NCI-H460 (cell line): ENCODE measurements around the gene HLA-DRB5. TPM values are rescaled to one million over a fixed set of nuclear protein-coding genes. Genes with fewer than 3 reads are reported as not detected.
"Not testable (repeated sequence)": the region's sequence is repeated elsewhere in the genome, so short reads cannot be mapped to it uniquely, and the experiment has no call there.

Source experiments
- DNase-seq: peaks from one replicate; pipeline ENCODE4 v3.0.0-alpha.2; 2016; ENCODE audit warnings: low read depth; ENCODE audit errors: extremely low read depth
- small RNA-seq, 2 experiments: library from RNA; depleted of rRNA; stranded (forward); fragments of <200 nt; gene quantifications; one replicate each; pipeline ENCODE3, GENCODE V24; 2014
- total RNA-seq: library from RNA; depleted of rRNA; stranded (reverse); fragments of >200 nt; shearing (Covaris generic); gene quantifications from 2 replicates; pipeline ENCODE4 v1.2.3, GENCODE V29; 2014; rRNA removed

The HLA-DRB5 gene
- total RNA-seq, 1 experiment from 2014 or later = not detected

GRCh38 chr6:32517654-32518445, 12.2 kb downstream of the HLA-DRB5 start:
- no peak for DNase-seq

DNA sequence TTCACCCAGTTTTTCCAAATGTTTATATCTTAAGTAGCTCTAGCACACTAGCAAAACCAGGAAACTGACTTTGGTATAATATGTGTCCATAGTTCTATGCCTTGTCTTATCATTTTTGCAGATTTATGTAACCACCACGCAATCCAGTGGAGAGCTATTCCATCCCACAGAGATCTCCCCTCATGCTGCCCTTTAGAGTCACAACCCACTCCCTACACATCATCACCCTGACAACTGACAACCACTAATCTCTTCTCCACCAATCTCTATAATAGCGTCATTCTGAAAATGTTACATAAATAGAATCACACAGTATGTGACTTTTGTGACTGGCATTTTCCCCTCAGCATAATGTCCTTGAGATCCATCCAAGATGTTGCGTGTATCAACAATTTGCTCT, 29.1 kb downstream of the HLA-DRB5 start:
- DNase-seq = no peak

GRCh38 chr6:32492351-32492750, 37.7 kb downstream of the HLA-DRB5 start:
- no peak for DNase-seq

- no peak for DNase-seq
These were observed 38.4 kb downstream of the HLA-DRB5 start for GRCh38 chr6:32491700-32492099.

DNA sequence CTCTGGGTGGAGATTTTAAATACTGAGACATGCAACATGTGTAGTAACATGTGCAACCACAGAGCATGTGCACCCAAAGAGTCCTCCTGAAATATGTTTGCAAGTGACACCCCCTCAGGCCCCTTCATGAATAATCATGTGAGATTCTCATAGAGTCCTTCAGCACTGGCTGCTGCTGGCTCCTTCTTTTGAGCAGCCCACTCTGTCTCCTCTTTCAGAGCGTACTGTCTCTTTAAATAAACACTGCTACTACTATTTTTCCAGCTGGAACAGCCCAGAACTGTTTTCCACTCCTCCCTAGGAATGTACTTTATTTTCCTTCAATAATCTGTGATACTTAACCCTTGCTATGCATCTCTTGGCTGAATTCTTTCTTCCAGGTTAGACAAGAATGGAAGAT, 42.0 kb downstream of the HLA-DRB5 start:
- DNase-seq = no peak

GRCh38 chr6:32484614-32484998, 45.5 kb downstream of the HLA-DRB5 start:
- no peak for DNase-seq

DNA sequence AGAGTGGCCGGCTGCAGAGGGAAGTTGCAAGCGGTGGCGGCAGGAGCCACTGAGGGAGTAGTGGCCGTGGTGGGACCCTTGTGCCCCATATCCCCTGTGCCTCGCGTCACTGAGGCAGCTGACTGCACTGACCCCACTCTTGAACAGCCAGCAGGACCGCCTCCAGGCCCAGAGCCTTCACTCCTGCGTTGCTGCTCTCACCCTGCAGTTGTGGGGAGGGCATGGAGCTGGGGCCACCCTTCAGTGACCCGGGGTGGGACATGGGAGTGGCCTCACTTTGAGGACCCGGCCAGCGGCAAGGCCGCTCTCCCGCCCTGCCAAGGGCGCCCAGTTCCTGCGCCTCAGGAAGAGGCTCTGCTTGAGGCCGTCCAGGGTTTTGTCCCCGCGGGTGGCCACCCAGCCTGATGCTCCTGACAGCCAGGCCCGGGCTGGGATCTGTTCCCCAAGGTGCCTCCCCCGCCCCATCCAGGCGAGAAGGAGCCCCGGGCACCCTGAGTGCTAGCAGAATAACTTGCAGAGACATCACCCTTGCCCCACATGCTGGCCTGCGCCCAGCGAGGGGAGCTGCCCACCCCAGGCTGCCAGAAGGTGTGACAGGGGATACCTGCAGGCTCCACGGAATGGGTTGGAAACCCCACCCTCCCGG, 46.0 kb downstream of the HLA-DRB5 start:
- no peak for DNase-seq

GRCh38 chr6:32475392-32476206, 54.5 kb downstream of the HLA-DRB5 start:
- no peak for DNase-seq

DNA sequence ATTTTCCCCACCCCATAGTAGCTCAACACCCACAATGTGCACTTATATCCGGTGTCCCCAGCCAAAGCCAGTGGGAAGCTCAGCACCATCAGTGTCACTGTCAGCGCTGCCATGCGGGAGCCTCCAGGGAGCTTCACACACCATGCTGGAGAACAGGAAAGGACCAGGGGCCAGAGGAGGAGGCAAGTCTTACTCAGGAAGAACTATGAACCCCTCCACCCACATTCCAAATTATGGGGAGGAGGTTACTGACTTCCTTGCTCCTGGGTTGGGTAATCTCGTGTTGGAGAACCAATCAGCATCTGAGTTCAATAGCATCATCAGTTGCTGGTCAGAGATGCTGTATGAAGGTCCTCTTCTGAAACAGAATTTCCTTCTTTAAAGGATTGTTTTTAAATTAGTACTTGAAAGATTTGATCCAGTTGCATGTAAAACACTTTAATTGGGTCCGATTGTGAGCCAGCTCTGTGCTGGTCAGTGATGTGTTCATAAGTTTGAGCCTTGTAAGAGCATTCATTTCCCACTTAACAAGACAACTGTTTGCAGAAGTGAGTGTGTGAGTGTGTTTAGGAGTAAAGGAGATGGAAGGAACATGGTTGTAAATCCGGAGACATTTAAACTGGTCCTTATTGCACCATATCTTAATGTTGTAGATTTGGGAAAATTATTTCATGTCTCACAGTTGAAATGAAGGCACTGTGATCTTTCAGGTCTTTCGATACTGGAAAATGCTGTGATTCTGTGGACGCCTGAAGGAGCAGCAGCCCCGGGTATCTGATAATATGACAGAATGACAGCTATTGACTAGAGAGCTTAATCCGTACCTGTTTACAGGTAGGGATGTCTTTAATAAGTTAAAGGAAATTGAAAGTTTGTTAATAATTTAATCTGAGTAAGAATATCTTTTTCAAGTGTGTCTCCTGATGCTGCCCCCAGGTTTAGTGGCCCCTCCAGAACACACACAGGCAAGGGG, 56.4 kb downstream of the HLA-DRB5 start:
- not testable (repeated sequence) for DNase-seq

GRCh38 chr6:32472781-32473375, 57.2 kb downstream of the HLA-DRB5 start:
- DNase-seq = no peak

DNA sequence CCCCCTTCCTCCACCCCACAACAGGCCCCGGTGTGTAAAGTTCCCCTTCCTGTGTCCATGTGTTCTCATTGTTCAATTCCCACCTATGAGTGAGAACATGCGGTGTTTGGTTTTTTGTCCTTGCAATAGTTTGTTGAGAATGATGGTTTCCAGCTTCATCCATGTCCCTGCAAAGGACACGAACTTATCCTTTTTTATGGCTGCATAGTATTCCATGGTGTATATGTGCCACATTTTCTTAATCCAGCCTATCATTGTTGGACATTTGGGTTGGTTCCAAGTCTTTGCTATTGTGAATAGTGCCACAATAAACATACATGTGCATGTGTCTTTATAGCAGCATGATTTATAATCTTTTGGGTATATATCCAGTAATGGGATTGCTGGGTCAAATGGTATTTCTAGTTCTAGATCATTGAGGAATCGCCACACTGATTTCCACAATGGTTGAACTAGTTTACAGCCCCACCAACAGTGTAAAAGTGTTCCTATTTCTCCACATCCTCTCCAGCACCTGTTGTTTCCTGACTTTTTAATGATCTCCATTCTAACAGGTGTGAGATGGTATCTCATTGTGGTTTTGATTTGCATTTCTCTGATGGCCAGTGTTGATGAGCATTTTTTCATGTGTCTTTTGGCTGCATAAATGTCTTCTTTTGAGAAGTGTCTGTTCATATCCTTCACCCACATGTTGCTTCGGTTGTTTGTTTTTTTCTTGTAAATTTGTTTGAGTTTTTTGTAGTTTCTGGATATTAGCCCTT, 62.2 kb downstream of the HLA-DRB5 start:
- not testable (repeated sequence) for DNase-seq

Small RNA genes lying within 50 kb of the gene (small RNA-seq; reads per million reads assigned to genes)
- gene RNU1-61P = 0 to 0.06 reads per million in 2 experiments

Other genes starting within 250 kb of the HLA-DRB5 start
- gene TSBP1, start 158.4 kb downstream of the HLA-DRB5 start, total RNA-seq = not detected in 2 replicates
- gene BTNL2, start 123.1 kb downstream of the HLA-DRB5 start, total RNA-seq = not detected in 2 replicates
- gene HLA-DRA, start 90.4 kb downstream of the HLA-DRB5 start, total RNA-seq = 0.12 TPM in 1 of 2 replicates, not detected in the other
- 0.42 and 1.4 TPM in 2 replicates for gene HLA-DRB1, start 59.6 kb upstream of the HLA-DRB5 start, total RNA-seq
- gene HLA-DQA1, start 107.1 kb upstream of the HLA-DRB5 start, total RNA-seq = not detected in 2 replicates
- 0.17 TPM in 1 of 2 replicates, not detected in the other for gene HLA-DQB1, start 136.4 kb upstream of the HLA-DRB5 start, total RNA-seq
- not detected in 2 replicates for gene HLA-DQA2, start 211.1 kb upstream of the HLA-DRB5 start, total RNA-seq
- not detected in 2 replicates for gene HLA-DQB2, start 233.2 kb upstream of the HLA-DRB5 start, total RNA-seq